Measurements from ENCODE around the gene KCNQ1.

The KCNQ1 gene

DNA sequence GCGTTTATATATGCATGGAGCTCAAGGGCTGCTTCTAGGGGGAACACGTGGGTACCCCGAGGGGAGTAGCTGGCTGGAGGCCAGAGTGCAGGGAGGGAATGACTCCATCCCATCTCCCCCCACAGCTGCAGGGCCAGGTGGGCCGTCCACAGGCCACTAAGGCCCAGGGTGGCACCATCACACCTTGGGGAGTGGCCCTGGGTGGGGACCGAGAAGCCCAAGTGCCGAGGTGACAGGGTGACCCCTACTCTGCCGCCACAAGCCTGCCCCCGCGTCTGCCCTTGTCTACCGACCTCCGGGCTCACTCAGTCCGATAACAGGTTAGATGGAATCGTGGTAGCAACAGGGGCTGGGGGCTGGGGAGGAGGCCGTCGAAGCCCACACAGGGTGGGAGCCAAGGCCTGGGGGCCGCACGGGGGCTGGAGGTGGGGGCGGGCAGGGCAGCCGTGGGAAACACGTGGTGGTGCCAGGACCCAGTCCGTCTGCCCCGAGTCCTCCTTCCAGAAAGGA, 129.3 kb downstream of the KCNQ1 start:
- DNase-seq: no peak

- no peak for DNase-seq
Measured at GRCh38 chr11:2574553-2575535, 130.0 kb downstream of the KCNQ1 start.

DNA sequence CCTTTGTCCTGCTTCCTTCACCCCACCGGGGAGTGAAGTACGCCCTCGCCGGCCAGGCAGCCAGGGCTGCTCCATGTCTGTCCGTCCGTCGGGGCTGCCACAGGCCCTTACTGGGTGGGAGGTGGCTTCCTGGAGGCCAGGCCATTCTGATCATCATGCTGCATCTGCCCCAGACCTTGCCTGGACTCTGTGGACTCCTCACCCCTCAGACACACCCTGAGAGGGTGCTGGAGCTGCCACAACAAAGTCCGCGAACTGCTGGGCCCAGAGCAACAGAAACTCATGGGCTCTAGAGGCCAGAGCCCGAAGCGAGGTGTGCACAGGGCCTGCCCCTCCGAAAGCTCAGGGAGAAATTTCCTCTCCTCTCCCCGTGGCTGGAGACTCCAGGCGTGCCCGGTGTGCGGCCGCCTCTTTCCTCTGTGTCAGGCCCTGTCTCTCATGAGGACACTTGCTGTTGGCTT, 130.8 kb downstream of the KCNQ1 start:
- DNase-seq: no peak

DNA sequence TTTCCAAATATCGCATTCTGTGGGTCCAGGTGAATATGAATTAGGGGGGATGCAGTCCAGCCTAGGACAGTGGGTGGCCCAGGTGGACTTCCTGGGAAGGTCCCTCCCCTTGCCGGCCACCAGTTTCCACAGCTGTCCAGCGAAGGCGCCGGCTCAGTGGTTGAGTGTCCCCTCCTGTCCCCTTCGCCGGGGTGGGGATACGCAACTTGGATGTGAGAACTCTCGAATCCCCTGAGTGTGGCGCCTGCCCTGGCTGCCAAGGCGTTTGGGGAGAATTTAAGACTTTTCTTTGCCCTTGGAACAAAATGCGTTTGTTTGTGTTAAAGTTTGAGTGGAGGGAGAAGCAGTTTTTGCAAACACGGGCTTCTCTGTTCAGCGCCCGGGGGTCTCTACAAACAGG, 131.3 kb downstream of the KCNQ1 start:
- no peak for DNase-seq

DNA sequence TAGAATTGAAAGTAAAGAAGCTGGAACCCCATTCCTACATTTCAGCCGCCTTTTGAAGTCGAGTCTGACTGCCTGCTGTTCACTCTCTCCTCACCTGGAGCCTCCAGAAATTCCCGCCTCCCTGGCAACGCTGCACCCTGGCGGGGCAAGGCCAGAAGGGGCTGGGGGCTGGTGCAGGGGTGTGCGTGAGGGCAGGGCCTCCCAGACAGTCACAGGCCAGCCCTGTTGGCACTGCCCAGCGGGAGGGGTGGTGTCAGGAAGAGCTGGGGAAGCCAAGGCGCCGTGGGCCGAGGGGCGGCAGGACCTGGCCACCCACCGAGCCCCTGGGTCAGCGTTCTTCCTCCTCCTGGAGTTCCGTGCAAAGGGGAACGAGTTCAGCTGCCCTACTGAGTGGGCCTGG, 131.7 kb downstream of the KCNQ1 start:
- DNase-seq: no peak

GRCh38 chr11:2577031-2577990, 132.5 kb downstream of the KCNQ1 start:
- no peak for DNase-seq

DNA sequence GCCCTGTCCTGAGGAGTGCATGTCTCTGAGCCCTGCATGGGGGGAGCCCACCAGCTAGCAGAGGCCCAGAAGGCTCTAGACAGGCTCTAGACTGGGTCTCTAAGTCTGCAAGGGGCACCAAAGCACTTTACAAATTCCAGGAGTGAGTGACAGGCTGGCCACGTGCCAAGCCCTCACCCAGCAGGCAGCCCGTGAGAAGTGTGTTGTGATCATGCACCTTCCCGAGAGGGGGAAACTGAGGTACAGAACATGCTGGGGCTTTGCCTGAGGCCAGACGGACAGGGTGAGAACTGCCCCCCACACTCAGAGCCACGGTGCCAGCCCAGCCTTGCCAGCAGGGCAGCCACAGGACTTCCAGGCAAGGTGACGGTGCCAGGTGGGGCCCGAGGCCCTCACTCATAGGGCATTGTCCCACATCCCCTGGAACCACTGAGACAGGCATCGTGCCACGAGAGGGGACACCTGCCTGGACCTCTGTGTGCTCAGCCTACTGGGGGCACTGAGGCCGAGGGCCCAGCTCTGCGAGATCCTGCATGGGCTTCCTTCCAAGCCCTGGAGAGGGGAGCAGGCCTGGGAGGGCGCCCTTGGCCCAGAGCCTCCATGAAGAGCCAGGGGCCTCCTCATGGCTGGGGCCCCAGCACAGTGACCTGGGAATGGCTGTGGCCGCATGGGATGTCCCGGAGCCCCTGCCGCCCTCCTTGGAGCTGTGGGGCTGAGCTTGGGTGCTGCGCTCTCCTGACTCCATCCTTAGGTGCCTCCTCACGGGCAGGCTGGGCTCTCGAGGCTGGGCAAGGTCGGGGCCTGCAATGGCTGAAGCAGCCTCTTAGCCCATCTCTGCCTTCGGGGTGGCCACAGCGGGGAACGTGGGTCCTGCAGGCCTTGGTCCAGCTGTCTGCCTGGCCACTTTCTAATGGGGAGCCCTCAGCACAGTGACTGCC, 133.5 kb downstream of the KCNQ1 start:
- no peak for DNase-seq

DNA sequence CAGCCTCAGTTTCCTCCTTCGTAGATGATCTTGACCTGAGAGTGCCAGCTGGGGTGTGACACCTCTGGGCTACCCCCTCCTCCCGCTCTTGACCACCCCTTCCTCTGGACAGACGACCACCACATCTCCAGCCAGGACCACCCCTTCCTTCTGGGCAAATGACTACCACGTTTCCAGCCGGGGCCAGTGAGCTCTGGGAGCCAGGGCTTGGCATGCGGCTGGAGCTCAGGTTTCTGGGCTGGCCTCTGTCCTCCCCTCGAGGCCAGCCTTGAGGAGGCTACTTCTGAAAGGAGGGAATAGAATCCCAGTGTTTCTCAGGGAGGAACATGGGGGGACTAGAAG, 134.1 kb downstream of the KCNQ1 start:
- no peak for DNase-seq

DNA sequence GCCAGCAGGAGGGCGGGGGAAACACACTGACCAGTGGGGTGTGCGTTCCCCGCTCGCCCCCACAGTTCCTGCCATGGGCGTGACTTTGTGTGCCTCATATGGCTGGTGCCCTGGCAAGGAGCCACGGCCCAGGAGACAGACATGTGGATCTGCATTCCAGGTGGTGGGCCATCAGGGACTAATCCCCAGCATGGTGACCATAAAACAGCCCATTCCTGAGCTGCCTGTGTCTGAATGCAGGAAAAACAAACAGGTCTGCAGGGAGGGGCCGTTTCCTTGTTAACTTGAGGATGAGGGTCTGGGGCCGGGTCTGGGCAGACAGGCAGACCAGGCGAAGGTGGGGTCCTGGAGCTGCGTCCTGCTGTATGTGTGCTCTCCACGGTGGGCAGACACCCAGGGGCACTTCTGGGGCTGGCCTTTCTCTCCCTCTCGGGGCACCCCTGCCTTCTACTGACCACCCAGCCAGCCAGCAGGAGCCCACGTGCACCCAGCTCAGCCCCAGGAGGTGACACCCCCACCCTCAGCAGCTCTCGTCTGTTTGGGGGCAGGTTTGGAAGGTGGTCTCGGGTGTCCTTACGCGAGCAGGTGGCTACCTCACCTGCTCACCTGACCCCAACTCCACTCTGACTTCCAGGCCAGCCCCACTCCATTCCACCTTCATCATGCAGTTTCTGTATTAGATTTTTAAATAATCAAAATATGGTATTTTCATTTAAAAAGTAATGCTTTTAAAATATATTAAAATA, 134.7 kb downstream of the KCNQ1 start:
- no peak for DNase-seq

DNA sequence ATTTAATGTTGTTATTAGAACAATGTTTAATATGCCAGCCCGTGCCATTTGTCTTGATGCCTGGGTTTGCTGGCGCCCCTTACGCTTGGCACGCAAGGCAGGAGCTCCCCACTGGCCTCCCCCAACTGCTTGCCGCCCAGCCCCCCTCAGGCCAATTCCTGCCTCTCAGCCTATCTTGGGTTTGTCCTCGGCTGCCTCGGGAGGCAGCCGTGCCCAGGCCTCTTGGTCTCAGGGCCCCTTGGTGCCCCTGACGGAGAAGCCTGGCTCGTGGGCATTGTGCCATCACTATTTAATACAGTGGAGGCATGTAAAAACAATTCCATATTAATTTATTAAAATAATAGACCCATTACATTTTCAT, 135.2 kb downstream of the KCNQ1 start:
- DNase-seq: no peak

DNA sequence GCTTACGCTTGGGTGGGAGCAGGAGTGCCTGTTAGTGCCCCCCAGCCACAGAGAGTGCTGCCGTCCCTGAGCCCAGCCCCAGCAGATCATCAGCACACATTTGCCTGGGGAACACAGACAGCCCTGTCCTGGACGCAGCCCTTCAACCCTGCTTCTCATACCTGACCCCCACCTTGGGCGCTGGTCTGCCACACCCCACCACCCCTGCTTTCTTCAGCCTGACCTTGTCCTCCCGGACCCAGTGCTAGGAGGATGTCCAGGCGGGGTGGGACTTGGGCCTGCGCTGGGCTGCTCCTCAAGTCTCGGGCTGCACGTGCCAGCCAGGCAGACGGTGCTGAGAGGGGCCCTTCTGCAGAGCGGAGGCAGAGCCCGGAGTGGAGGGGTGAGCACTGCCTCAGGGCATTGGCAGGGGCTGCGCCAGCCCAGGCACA, 135.8 kb downstream of the KCNQ1 start:
- DNase-seq: no peak

DNA sequence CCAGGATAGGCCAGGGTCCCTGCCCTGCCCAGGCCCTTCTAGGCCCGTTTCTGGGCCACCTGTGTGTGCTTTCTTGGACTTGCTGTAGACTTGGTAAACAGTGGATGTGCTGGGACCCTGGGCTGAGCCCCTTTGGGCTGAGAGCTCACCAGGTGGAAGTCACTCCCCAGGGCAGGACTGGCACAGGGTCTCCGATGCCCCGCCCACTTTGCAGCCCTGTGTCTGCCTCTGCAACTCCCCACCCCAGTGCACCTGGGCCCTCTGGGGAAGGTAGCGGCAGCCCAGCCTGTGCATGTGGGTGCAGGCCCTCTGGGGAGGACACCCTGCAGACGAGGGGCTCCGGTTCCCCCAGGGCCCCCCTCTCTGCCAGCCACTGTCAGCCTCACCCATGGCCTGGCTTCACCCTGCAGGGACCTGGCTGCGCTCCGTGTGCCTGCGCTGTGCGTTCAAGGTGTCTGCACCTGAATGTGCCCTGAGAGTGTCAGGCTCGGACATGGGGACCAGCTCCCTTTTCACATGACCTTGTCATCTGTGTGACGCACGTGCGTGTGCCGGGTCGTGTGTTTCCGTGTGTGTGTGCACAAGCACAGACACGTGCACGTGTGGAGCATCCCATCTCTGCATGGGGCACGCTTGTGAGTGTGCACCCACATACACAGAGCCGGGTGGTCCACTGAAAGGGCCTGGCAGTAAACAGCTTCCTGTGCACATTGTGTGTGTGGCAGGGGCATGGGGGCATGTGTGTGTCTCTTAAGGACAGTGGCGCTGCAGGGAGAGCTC, 136.5 kb downstream of the KCNQ1 start:
- no peak for DNase-seq

GRCh38 chr11:2581931-2582350, 137.1 kb downstream of the KCNQ1 start:
- no peak for DNase-seq

DNA sequence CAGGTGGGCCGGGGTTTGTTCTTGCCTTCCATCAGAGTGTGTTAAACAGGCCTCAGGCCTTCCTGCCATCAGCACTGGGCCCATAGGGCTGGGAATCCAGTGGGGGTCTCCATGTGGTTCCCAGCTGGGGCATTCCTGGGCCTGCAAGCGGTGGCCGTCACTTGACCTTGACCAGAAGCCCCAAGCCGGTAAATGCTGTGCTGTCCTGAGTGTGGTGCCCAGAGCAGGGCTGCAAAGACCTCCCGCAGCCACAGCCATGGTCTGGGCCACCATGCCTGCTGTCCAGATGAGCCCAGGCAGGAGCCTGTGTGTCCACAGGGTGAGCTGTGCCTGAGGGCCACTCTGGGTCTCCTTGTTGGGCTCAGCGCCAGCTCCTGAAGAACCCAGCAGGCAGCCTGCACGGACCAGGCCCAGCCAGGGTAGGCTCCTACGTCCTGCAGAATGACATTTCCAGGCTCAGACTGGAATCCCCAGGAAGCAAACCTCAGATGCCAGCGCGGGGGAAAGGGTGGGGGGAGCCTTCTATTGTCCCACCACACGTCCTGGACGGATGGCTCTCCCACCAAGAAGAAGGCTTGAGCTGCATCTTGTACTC, 137.6 kb downstream of the KCNQ1 start:
- no peak for DNase-seq

- no peak for DNase-seq
Measured at GRCh38 chr11:2582946-2583604, 138.3 kb downstream of the KCNQ1 start.

- DNase-seq: no peak
Measured at GRCh38 chr11:2583605-2583958, 138.8 kb downstream of the KCNQ1 start.

DNA sequence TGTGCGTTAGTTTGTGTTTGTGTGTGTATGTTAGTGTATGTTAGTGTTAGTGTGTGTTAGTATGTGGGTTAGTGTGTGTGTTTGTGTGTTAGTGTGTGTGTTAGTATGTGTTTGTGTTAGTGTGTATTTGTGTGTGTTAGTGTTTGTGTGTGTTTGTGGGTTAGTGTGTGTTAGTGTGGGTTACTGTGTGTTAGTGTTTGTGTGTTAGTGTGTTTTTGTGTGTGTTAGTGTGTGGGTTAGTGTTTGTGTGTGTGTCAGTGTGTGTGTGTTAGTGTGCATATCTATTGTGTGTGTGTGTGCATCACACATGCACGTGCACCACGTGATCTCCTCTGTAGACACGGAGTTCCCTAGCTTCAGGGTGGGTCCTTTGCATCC, 139.6 kb downstream of the KCNQ1 start:
- no peak for DNase-seq

GRCh38 chr11:2584812-2585565, 140.2 kb downstream of the KCNQ1 start:
- no peak for DNase-seq

DNA sequence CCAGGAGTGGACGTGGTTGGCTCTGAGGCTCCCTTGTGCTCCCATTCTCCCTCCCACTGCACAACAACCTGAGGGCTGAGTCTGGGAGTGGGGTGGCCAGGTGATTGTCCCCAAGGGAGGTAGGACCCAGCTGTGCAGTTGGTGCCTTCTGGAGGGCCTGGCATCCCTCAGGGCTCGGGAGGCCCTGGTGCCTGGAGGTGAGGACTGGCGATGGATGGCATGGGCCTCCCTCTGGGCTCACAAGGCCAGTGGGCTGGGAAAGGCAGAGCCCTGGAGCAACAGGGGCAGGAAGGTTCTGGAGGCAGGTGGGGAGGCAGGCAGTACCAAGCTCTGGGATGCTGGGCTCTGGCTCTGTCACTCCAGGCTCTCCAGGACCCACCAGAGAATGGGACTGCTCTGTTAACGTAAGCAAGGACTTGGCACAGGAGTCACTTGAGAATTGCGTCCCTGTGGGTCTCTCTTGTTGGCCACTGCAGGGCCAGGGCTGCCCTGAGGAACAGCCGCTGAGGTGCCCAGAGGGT, 140.8 kb downstream of the KCNQ1 start:
- no peak for DNase-seq
